Osteoblast (primary cell): ENCODE measurements around the gene CHN1. TPM values are rescaled to one million over a fixed set of nuclear protein-coding genes. Genes with fewer than 3 reads are reported as not detected.
A peak's percentile ranks its signal among the peaks of the same experiment; 100 is the strongest.

ENCODE experiments used
- DNase-seq: peaks from one replicate; pipeline ENCODE4 v3.0.0; 2011; ENCODE audit warnings: low spot score, mixed read lengths; ENCODE audit not compliant: insufficient read length; ENCODE audit errors: missing footprints
- H2AFZ ChIP-seq: 2 replicates; pipeline ENCODE4 v1.6.0; 2011; ENCODE audit warnings: mild to moderate bottlenecking, low read length
- H3K27ac ChIP-seq: 2 replicates; pipeline ENCODE4 v1.5.1; 2011; ENCODE audit warnings: mild to moderate bottlenecking, low read depth, low read length, moderate library complexity
- H3K27me3 ChIP-seq: 2 replicates; pipeline ENCODE4 v1.6.0; 2012; ENCODE audit warnings: mild to moderate bottlenecking, control low read depth, inconsistent platforms, low read length, moderate library complexity; ENCODE audit not compliant: insufficient read depth
- H3K36me3 ChIP-seq: 2 replicates; pipeline ENCODE4 v1.5.1; 2011; ENCODE audit warnings: mild to moderate bottlenecking, low read length, control low read depth, moderate library complexity; ENCODE audit not compliant: insufficient read depth
- H3K4me1 ChIP-seq: 2 replicates; pipeline ENCODE4 v1.5.1; 2011; ENCODE audit warnings: mild to moderate bottlenecking, low read length, control low read depth, moderate library complexity; ENCODE audit not compliant: insufficient read depth
- H3K4me2 ChIP-seq: 2 replicates; pipeline ENCODE4 v1.6.0; 2011; ENCODE audit warnings: mild to moderate bottlenecking, low read length; ENCODE audit not compliant: insufficient read depth
- H3K4me3 ChIP-seq: fragments of 200-600 bp; sonication (generic); 3 replicates; pipeline ENCODE4 v1.5.1; 2012; ENCODE audit warnings: mild to moderate bottlenecking, low read length, inconsistent platforms; ENCODE audit not compliant: insufficient read depth
- H3K79me2 ChIP-seq: 2 replicates; pipeline ENCODE4 v1.6.0; 2012; ENCODE audit warnings: mild to moderate bottlenecking, low read length, control low read depth, inconsistent platforms; ENCODE audit not compliant: insufficient read depth
- H3K9me3 ChIP-seq: 2 replicates; pipeline ENCODE4 v1.5.1; 2011; ENCODE audit warnings: low read depth, low read length, control low read depth
- H4K20me1 ChIP-seq: 2 replicates; pipeline ENCODE4 v1.6.0; 2012; ENCODE audit warnings: mild to moderate bottlenecking, low read length, control low read depth; ENCODE audit not compliant: insufficient read depth
- CTCF ChIP-seq: IDR thresholded peaks from 2 replicates; pipeline ENCODE4 v1.5.1; 2011; ENCODE audit warnings: mild to moderate bottlenecking, low read depth, low read length, moderate library complexity; ENCODE audit errors: extremely low read depth
- total RNA-seq: library from RNA; depleted of rRNA; stranded (reverse); fragments of >200 nt; gene quantifications from 2 replicates; pipeline ENCODE4 v1.2.3, GENCODE V29; 2012

Gene CHN1
- total RNA-seq, 1 donor: 33.7 TPM

DNA sequence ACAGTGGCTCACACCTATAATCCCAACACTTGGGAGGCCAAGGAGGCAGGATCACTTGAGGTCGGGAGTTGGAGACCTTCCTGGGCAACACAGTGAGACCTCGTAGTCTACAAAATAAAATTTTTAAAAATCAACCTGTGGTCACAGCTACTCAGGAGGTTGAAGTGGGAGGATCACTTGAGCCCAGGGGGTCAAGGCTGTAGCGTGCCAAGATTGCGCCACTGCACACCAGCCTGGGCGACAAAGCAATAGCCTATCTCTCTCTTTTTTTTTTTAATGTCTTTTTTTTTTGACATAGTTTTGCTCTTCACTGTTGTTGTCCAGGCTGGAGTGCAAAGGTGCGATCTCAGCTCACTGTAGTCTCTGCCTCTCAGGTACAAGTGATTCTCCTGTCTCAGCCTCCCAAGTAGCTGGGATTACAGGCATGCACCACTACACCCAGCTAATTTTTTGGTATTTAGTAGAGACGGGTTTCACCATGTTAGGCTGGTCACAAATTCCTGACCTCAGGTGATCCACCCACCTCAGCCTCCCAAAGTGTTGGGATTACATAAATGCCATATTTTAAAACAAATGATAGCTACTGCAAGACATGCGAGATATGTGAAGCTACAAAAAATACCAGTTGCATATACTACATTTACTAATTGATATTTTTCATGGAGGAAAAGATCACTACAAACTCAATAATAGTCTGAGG lies 55.0 kb downstream of the CHN1 start:
- Histone ChIP-seq H3K27me3 (no peaks in the 10 kb centered on the region), H3K27ac (no peak overlapping the region), H2AFZ (no peak overlapping the region), H3K79me2 (no peaks in the 10 kb centered on the region), H3K4me1 (peaks cover 8% of the 10 kb centered on the region), H4K20me1 (no peaks in the 10 kb centered on the region), H3K4me2 (no peak overlapping the region), H3K4me3 (no peak overlapping the region), H3K9me3 (no peaks in the 10 kb centered on the region), H3K36me3 (no peaks in the 10 kb centered on the region)
- no peak for DNase-seq
- TF ChIP-seq CTCF: no peak

DNA sequence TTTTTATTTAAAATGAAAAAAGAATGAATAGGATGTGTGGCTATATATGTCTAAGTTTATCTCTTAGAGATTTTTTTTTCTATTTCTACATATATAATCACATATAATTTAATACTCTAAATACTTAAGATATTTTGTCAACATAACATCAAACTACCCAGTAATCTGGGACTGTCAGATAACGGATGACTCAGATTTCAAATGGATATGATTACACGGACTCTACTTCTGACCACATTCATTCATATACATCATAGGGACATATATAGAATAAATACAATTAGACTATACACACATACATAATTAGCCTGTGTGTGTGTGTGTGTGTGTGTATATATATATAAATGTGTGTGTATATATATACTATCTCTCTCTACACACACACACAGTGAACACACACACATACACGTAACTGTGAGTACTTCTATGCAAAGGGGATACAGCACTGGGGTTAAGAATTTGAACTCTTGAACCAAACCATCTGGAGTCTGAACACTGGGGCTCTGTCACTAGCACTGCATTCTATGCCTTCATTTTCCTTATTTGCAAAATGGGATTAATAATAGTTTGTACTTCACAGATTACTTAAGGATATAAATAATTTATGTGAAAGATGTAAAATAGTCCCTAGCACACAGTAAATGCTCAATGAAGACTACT lies 59.5 kb downstream of the CHN1 start:
- H2AFZ ChIP-seq: no peak overlapping the region
- H3K9me3 ChIP-seq: no peaks in the 10 kb centered on the region
- no peaks in the 10 kb centered on the region for H3K4me1 ChIP-seq
- DNase-seq: no peak
- TF ChIP-seq CTCF: no peak
- no peaks in the 10 kb centered on the region for H3K27me3 ChIP-seq
- H3K4me3 ChIP-seq: no peak overlapping the region
- H3K27ac ChIP-seq: no peak overlapping the region
- no peak overlapping the region for H3K4me2 ChIP-seq
- H3K36me3 ChIP-seq: no peaks in the 10 kb centered on the region
- H4K20me1 ChIP-seq: no peaks in the 10 kb centered on the region
- H3K79me2 ChIP-seq: no peaks in the 10 kb centered on the region

GRCh38 chr2:174939046-174939445 lies 66.1 kb downstream of the CHN1 start:
- no peaks in the 10 kb centered on the region for H3K9me3 ChIP-seq
- H3K4me2 ChIP-seq: peak overlapping the region; percentile 3
- H3K4me3 ChIP-seq: no peak overlapping the region
- H3K79me2 ChIP-seq: no peaks in the 10 kb centered on the region
- no peaks in the 10 kb centered on the region for H4K20me1 ChIP-seq
- DNase-seq: no peak
- no peak overlapping the region for H3K27ac ChIP-seq
- no peaks in the 10 kb centered on the region for H3K4me1 ChIP-seq
- no peaks in the 10 kb centered on the region for H3K36me3 ChIP-seq
- no peak overlapping the region for H2AFZ ChIP-seq
- TF ChIP-seq CTCF: no peak
- H3K27me3 ChIP-seq: no peaks in the 10 kb centered on the region

- no peaks in the 10 kb centered on the region for H4K20me1 ChIP-seq
- no peaks in the 10 kb centered on the region for H3K79me2 ChIP-seq
- H3K4me3 ChIP-seq: no peak overlapping the region
- no peaks in the 10 kb centered on the region for H3K27me3 ChIP-seq
- no peak overlapping the region for H3K27ac ChIP-seq
- no peak for DNase-seq
- TF ChIP-seq CTCF: no peak
- H3K4me1 ChIP-seq: no peaks in the 10 kb centered on the region
- H3K9me3 ChIP-seq: no peaks in the 10 kb centered on the region
- no peak overlapping the region for H3K4me2 ChIP-seq
- no peak overlapping the region for H2AFZ ChIP-seq
- H3K36me3 ChIP-seq: no peaks in the 10 kb centered on the region
These were observed 73.5 kb downstream of the CHN1 start for GRCh38 chr2:174931724-174932123.
